Measurements from ENCODE around the gene DAGLA. TPM values are rescaled to one million over a fixed set of nuclear protein-coding genes. Genes with fewer than 3 reads are reported as not detected.

DAGLA gene
- total RNA-seq, 6 experiments from 2014 or later = 2.4 to 4.2 (median 3.3) TPM

DNA sequence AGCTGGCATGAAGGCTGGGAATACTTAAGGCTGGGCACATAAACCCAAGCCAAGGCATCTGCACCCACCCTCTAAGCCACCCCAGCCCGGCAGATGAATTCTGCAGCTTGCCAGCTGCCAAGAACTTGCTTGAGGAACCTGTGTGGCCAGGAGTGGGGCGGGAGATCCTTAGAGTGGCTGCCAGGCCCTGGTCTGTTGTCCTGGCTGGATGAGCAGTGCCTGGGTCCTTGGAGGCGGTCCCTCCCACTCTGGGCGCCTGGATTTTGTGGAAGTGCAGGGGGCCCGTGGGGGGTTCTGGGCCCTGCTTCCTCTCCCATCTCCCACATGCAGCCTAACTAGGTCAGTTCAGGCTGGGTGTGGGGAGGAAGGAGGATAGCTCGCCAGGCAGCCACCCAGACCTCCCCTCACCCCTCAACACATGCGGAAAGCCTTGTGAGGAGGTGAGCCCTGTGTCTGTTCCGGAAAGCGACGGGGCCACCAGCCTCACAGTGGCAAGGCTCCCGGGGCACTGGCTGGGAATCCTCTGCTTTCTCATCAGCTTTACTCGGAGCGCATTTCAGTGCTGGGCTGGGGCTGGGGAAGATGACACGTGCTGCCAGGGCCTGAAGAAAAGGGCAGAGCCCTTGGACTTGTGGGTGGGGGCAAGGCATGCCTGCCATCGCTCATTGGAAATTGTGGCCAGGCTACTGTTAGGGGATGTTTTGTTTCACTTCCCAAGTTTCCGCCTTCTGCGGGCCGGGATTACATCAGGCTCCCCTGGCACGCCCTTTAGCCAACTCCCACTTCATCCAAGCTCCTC is 8.4 kb downstream of the DAGLA start:
- peaks cover 15% of the 10 kb centered on the region for H3K27me3 Mint-ChIP-seq (ENCODE audit: insufficient read depth)
- peak overlapping the region; percentile 72; the same call in 1 of the 2 replicates for H3K4me3 Mint-ChIP-seq
- H3K36me3 Mint-ChIP-seq (ENCODE audit: low read depth) = no peaks in the 10 kb centered on the region
- DNase-seq = no peak
- H3K9me3 Mint-ChIP-seq = no peaks in the 10 kb centered on the region
- TF ChIP-seq, protein P1, sequence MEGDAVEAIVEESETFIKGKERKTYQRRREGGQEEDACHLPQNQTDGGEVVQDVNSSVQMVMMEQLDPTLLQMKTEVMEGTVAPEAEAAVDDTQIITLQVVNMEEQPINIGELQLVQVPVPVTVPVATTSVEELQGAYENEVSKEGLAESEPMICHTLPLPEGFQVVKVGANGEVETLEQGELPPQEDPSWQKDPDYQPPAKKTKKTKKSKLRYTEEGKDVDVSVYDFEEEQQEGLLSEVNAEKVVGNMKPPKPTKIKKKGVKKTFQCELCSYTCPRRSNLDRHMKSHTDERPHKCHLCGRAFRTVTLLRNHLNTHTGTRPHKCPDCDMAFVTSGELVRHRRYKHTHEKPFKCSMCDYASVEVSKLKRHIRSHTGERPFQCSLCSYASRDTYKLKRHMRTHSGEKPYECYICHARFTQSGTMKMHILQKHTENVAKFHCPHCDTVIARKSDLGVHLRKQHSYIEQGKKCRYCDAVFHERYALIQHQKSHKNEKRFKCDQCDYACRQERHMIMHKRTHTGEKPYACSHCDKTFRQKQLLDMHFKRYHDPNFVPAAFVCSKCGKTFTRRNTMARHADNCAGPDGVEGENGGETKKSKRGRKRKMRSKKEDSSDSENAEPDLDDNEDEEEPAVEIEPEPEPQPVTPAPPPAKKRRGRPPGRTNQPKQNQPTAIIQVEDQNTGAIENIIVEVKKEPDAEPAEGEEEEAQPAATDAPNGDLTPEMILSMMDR (IDR thresholded peaks at IDR 0.05) = no peak
- H3K27ac Mint-ChIP-seq = peak overlapping the region; percentile 55; the same call in 1 of the 2 replicates
- H3K4me1 Mint-ChIP-seq (ENCODE audit: low read depth) = peaks cover 6% of the 10 kb centered on the region

DNA sequence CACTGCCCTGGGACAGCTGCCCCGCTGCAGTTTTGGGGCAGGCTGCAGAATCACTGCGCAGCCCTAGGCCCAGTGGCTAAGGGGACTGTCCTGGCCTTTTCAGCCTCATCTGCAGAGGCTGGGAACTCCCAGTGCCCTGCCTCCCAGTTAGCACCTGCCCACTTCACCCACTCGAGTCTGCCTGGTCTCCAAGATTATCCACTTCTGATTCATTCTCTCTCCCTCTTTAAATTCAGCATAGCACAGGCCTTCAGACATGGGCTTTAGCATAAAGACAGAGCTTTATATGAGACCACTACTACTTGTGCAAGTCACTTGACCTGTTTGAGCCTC is 8.9 kb downstream of the DAGLA start:
- Mint-ChIP-seq H3K27ac (peak overlapping the region; percentile 55; the same call in 1 of the 2 replicates), H3K4me3 (peak overlapping the region; percentile 72; the same call in 1 of the 2 replicates), H3K36me3 (ENCODE audit: low read depth) (no peaks in the 10 kb centered on the region), H3K27me3 (ENCODE audit: insufficient read depth) (peaks cover 15% of the 10 kb centered on the region), H3K4me1 (ENCODE audit: low read depth) (peaks cover 11% of the 10 kb centered on the region), H3K9me3 (no peaks in the 10 kb centered on the region)
- DNase-seq = no peak
- TF ChIP-seq, protein P1 (IDR thresholded peaks at IDR 0.05) = no peak

DNA sequence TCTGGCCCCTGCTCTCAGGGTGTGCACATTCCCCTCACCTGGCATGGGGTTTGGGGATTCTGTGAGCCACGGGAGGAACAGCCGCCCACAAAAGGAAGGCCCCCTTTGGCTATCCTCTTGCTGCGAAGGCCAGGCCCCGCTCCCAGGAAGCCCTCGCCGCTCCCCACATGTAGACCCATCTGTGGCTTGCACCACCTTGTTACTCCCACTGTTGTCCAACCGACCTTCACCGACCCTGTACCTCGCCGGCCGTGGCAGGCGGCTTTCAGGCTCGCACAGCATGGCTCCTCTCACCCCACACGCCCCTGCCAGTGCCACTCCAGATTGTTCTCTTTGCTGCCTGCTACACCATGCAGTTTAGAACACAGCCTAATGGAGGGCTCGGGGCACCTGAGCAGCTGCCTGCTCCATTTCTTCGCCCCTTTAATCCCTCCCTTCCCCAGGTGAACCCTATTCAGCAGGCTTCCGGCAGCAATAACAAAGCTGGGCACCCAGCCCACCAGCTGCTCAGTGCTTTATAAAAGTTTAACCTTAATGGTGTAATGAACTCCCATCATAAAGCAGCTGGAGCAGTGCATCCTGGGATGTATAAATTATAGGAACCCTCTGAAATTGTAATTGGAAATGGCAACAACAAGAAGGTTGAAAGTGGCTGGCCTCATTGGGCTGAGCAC is 10.7 kb downstream of the DAGLA start:
- Mint-ChIP-seq H3K4me3 (no peak overlapping the region), H3K36me3 (ENCODE audit: low read depth) (no peaks in the 10 kb centered on the region), H3K4me1 (ENCODE audit: low read depth) (peaks cover 12% of the 10 kb centered on the region), H3K27ac (no peak overlapping the region), H3K27me3 (ENCODE audit: insufficient read depth) (peaks cover 12% of the 10 kb centered on the region), H3K9me3 (no peaks in the 10 kb centered on the region)
- no peak for DNase-seq
- TF ChIP-seq, protein P1 (IDR thresholded peaks at IDR 0.05) = no peak

DNA sequence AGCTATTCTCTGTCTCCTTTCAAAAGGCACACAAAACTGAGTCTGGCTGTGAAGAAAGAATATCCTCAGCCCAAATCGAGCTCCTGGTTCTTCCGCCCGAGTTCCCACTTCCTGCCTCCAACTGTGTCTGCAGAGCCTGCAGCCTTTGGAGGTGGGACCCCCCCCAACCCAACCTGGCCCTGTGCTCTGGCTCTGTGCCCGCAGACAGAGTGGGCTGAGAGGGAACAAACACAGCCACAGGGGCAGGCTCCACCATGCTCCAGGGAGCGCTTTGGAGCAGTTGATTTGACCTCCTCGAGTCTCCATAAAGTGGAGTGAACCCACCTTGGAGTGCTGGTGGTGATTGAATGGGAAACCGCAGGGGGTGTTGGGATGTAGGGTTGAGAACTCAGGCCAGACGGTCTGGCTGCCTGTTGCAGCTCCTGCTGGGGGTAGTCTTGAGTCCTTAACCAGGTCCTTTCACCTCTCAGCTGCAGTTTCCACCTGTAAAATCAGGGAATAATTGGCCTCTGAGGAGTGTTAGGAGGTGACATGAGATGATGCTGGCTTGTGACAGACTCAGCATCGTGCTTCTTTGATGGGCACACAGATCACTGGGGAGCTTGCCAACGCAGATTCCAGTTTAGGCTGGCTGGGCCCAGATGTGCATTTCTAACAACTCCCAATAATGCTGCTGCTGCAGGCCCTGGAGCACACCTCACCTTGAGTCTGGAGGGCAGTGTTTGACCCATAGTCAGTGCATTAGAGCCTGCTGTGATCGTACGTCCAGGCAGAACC is 11.4 kb downstream of the DAGLA start:
- DNase-seq = no peak
- Mint-ChIP-seq H3K27ac (no peak overlapping the region), H3K4me3 (no peak overlapping the region), H3K9me3 (no peaks in the 10 kb centered on the region), H3K36me3 (ENCODE audit: low read depth) (no peaks in the 10 kb centered on the region), H3K4me1 (ENCODE audit: low read depth) (peaks cover 16% of the 10 kb centered on the region), H3K27me3 (ENCODE audit: insufficient read depth) (peaks cover 10% of the 10 kb centered on the region)
- TF ChIP-seq, protein P1 (IDR thresholded peaks at IDR 0.05) = no peak

DNA sequence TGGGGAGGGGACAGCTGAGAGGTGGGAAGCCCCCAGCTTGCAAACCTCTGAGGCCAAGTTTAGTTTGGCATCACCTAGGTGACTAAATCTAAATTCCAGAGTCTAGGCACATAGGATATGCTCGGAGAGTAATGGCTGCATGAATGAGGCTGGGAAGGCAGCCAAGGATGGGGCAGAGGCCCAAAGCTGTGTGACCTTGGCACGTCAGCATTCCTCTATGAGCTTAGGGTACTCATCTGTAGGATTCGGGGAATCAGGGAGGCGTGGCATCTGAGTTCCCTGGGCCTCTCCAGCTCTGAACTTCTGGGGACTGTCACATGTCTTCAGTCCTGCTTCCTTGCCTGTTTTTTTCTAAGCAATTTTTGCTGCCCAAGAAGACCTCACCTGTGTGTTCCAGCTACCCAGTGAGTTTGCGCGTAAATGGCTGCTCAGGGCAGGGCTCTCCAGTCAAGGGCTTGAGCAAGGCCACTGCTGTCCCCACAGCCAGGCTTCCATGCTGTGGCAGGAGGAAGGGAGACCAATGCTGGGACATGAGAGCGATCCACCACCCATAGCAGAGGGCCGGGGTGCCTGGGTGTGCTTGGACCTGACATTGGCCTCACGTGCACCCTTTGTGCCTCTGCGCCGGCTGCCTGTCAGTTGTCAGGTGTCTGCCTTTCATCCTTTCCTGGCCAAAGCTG is 13.9 kb downstream of the DAGLA start:
- TF ChIP-seq, protein P1 (IDR thresholded peaks at IDR 0.05) = no peak
- no peak for DNase-seq
- Mint-ChIP-seq H3K36me3 (ENCODE audit: low read depth) (no peaks in the 10 kb centered on the region), H3K9me3 (no peaks in the 10 kb centered on the region), H3K27ac (no peak overlapping the region), H3K4me1 (ENCODE audit: low read depth) (peaks cover 16% of the 10 kb centered on the region), H3K4me3 (no peak overlapping the region), H3K27me3 (ENCODE audit: insufficient read depth) (peaks cover 4% of the 10 kb centered on the region)
